Measurements from ENCODE around the gene TOLLIP. TPM values are rescaled to one million over a fixed set of nuclear protein-coding genes. Genes with fewer than 3 reads are reported as not detected.
"Not testable (repeated sequence)": the region's sequence is repeated elsewhere in the genome, so short reads cannot be mapped to it uniquely, and the experiment has no call there.

Gene TOLLIP
- total RNA-seq (2021): 32.3 and 32.4 TPM in 2 replicates
- long read RNA-seq, transcript TOLLIP-211 (5 exons, 684 nt): minor isoform, 20 of 296 reads
- long read RNA-seq, transcript TOLLIP-202 (6 exons, 3,617 nt): major isoform, 263 of 296 reads
- long read RNA-seq, partial matches to known transcripts: 2 of 296 reads
- long read RNA-seq, other reads (novel, unspliced or antisense): 11 of 296 reads

GRCh38 chr11:1309498-1310317 lies at the start of gene TOLLIP:
Gene TOLLIP, minus strand, starts transcription at chr11:1309632. Its CDS starts 134 bp downstream, at chr11:1309498.
- no peak within 1 kb of the TSS for H3K27ac Mint-ChIP-seq

GRCh38 chr11:1358931-1359330 lies 49.5 kb upstream of the TOLLIP start:
- H3K18ac ChIP-seq (ENCODE audit: insufficient read length, low read depth, low read length); H2AK5ac ChIP-seq (ENCODE audit: insufficient read length, low read length); DNase-seq; H4K91ac ChIP-seq (ENCODE audit: insufficient read length, low read depth, low read length); H3T11ph ChIP-seq (ENCODE audit: low read length); H3K4me2 ChIP-seq (ENCODE audit: insufficient read depth, insufficient read length, low read length); H3K9ac ChIP-seq (ENCODE audit: extremely low read depth, insufficient read length, low read length); H3K4me1 Mint-ChIP-seq; H2BK5ac ChIP-seq (ENCODE audit: insufficient read length, low read length); H3K23ac ChIP-seq (ENCODE audit: insufficient read length, low read depth, low read length); H3K79me1 ChIP-seq (ENCODE audit: insufficient read depth, low read depth, low read length, poor library complexity, severe bottlenecking); H3K14ac ChIP-seq (ENCODE audit: insufficient read depth, low read length); H4K5ac ChIP-seq (ENCODE audit: insufficient read length, low read depth, low read length); H3K79me2 ChIP-seq (ENCODE audit: insufficient read depth, low read length); H2BK120ac ChIP-seq (ENCODE audit: low read depth, low read length, poor library complexity, severe bottlenecking); H3K23me2 ChIP-seq (ENCODE audit: insufficient read length, low read depth, low read length, poor library complexity, severe bottlenecking); H4K8ac ChIP-seq (replicated peaks; ENCODE audit: insufficient read length, low read depth, low read length); H4K20me1 ChIP-seq (ENCODE audit: control insufficient read depth, insufficient read depth, insufficient read length); H3K9me3 Mint-ChIP-seq; H3K4me1 ChIP-seq (ENCODE audit: insufficient read depth, low read length); H3K27ac ChIP-seq (ENCODE audit: insufficient read length, low read depth, low read length); H2BK12ac ChIP-seq (ENCODE audit: insufficient read length, low read depth, low read length); H3K9me3 ChIP-seq (ENCODE audit: control insufficient read depth, low read depth, low read length); H3K4ac ChIP-seq (ENCODE audit: low read depth, low read length); H2AFZ ChIP-seq (ENCODE audit: low read length); H3K36me3 Mint-ChIP-seq (ENCODE audit: insufficient read depth in 1 of 3, low read depth in 3 of 3); H3K27me3 ChIP-seq (ENCODE audit: insufficient read depth, low read length); H2BK20ac ChIP-seq (ENCODE audit: low read depth, low read length, poor library complexity, severe bottlenecking); H3K56ac ChIP-seq (ENCODE audit: insufficient read length, low read depth, low read length); H3K4me3 Mint-ChIP-seq; H2BK15ac ChIP-seq (ENCODE audit: low read depth, low read length); H3K27ac Mint-ChIP-seq: not testable (repeated sequence)
- no CpG with 5 or more reads among the region's 17 CpGs for WGBS (ENCODE audit: extremely low coverage, insufficient read length, low lambda C conversion rate)
- H3K27me3 Mint-ChIP-seq (ENCODE audit: low read depth): peaks cover 36% of the 10 kb centered on the region

More at GRCh38 chr11:1309498-1310317, at the start of gene TOLLIP:
- no peak within 1 kb of the TSS for H2AK5ac ChIP-seq (ENCODE audit: insufficient read length, low read length)
- peaks cover 39% of the 10 kb centered on the region for H3K27me3 Mint-ChIP-seq (ENCODE audit: low read depth)
- no peak within 1 kb of the TSS for H3K4ac ChIP-seq (ENCODE audit: low read depth, low read length)
- no CpG with 5 or more reads among the region's 97 CpGs for WGBS (ENCODE audit: extremely low coverage, insufficient read length, low lambda C conversion rate)
- peaks cover 12 to 27% of the 10 kb centered on the region in 2 experiments for H3K9me3 Mint-ChIP-seq
- peak; percentile 95 for DNase-seq
- H4K20me1 ChIP-seq (ENCODE audit: control insufficient read depth, insufficient read depth, insufficient read length): no peaks in the 10 kb centered on the region
- peak; percentile 24; the same call in 1 of the 3 replicates for TF ChIP-seq CTCF (conservative IDR thresholded peaks at IDR 0.05)
- H4K91ac ChIP-seq (ENCODE audit: insufficient read length, low read depth, low read length): no peak within 1 kb of the TSS
- H3K14ac ChIP-seq (ENCODE audit: insufficient read depth, low read length): peak within 1 kb of the TSS; percentile 84
- no peak within 1 kb of the TSS for H2BK5ac ChIP-seq (ENCODE audit: insufficient read length, low read length)
- H3T11ph ChIP-seq (ENCODE audit: low read length): no peak within 1 kb of the TSS
- H3K23me2 ChIP-seq (ENCODE audit: insufficient read length, low read depth, low read length, poor library complexity, severe bottlenecking): peaks cover 6% of the 10 kb centered on the region
- H2BK20ac ChIP-seq (ENCODE audit: low read depth, low read length, poor library complexity, severe bottlenecking): no peak within 1 kb of the TSS
- H3K4me1 Mint-ChIP-seq: peaks cover 11 to 16% of the 10 kb centered on the region in 2 experiments
- H2BK120ac ChIP-seq (ENCODE audit: low read depth, low read length, poor library complexity, severe bottlenecking): no peak within 1 kb of the TSS
- H3K79me1 ChIP-seq (ENCODE audit: insufficient read depth, low read depth, low read length, poor library complexity, severe bottlenecking): peaks cover 3% of the 10 kb centered on the region
- no peak within 1 kb of the TSS for H3K23ac ChIP-seq (ENCODE audit: insufficient read length, low read depth, low read length)
- H3K79me2 ChIP-seq (ENCODE audit: insufficient read depth, low read length): no peaks in the 10 kb centered on the region; the same call in 1 of the 2 replicates
- H3K9me3 ChIP-seq (ENCODE audit: control insufficient read depth, low read depth, low read length): no peaks in the 10 kb centered on the region
- H3K27ac ChIP-seq (ENCODE audit: insufficient read length, low read depth, low read length): no peak within 1 kb of the TSS
- peak within 1 kb of the TSS; percentile 72 to 79 for H3K4me3 Mint-ChIP-seq
- peak within 1 kb of the TSS; percentile 72 for H3K18ac ChIP-seq (ENCODE audit: insufficient read length, low read depth, low read length)
- H2BK15ac ChIP-seq (ENCODE audit: low read depth, low read length): no peak within 1 kb of the TSS
- H3K4me2 ChIP-seq (ENCODE audit: insufficient read depth, insufficient read length, low read length): peak within 1 kb of the TSS; percentile 44
- peak within 1 kb of the TSS; percentile 41 for H3K9ac ChIP-seq (ENCODE audit: extremely low read depth, insufficient read length, low read length)
- no peak within 1 kb of the TSS for H4K8ac ChIP-seq (replicated peaks; ENCODE audit: insufficient read length, low read depth, low read length)
- H3K4me1 ChIP-seq (ENCODE audit: insufficient read depth, low read length): no peaks in the 10 kb centered on the region
- no peaks in the 10 kb centered on the region for H3K27me3 ChIP-seq (ENCODE audit: insufficient read depth, low read length)
- H4K5ac ChIP-seq (ENCODE audit: insufficient read length, low read depth, low read length): no peak within 1 kb of the TSS
- no peak within 1 kb of the TSS for H2AFZ ChIP-seq (ENCODE audit: low read length)
- no peak within 1 kb of the TSS for H3K56ac ChIP-seq (ENCODE audit: insufficient read length, low read depth, low read length)
- no peak within 1 kb of the TSS for H2BK12ac ChIP-seq (ENCODE audit: insufficient read length, low read depth, low read length)
- H3K36me3 Mint-ChIP-seq (ENCODE audit: insufficient read depth in 1 of 3, low read depth in 3 of 3): peaks cover 2 to 12% (median 12%) of the 10 kb centered on the region in 3 experiments; a peak in 5 of 7 replicates

Data from H9 (cell line).